ENCODE results near the gene FAM200C. TPM values are rescaled to one million over a fixed set of nuclear protein-coding genes. Genes with fewer than 3 reads are reported as not detected.

FAM200C gene
- total RNA-seq, 1 experiment from 2014 or later, result 10.5 TPM

- POLR2A ChIA-PET (ENCODE audit: unreplicated experiment), result interaction anchor here (0.6 kb wide), 1 partner anchor 8 kb away, joined by 3 read pairs; no protein-coding TSS in a partner anchor
- no peaks in the 10 kb centered on the region for H4K20me1 ChIP-seq (ENCODE audit: insufficient read depth)
- no peaks in the 10 kb centered on the region for H3K36me3 ChIP-seq (ENCODE audit: low read depth)
- no peaks in the 10 kb centered on the region; the same call in 1 of the 2 replicates for H3K27me3 ChIP-seq (ENCODE audit: insufficient read depth, low read depth)
- no peak for DNase-seq
- BruUV-seq (replicated peaks), result no TSS peak
- H3K27ac ChIP-seq, result no peak overlapping the region
- H3F3A ChIP-seq (ENCODE audit: insufficient read depth, low read depth), result no peaks in the 10 kb centered on the region
- intact Hi-C loops (cut with micrococcal nuclease; ENCODE audit: unreplicated experiment), result no loop called here
- H3K4me3 ChIP-seq, result no peak overlapping the region
- no peaks in the 10 kb centered on the region for H3K4me1 ChIP-seq (replicated peaks; ENCODE audit: insufficient read depth)
- no peaks in the 10 kb centered on the region for H3K9me2 ChIP-seq (ENCODE audit: insufficient read depth)
- no peak for TF ChIP-seq CTCF (conservative IDR thresholded peaks at IDR 0.05)
- no peak for TF ChIP-seq EZH2 (IDR thresholded peaks at IDR 0.05; ENCODE audit: low read depth)
- no peak overlapping the region for H2AFZ ChIP-seq
- H3K79me2 ChIP-seq (ENCODE audit: low read depth), result no peaks in the 10 kb centered on the region
- H3K4me2 ChIP-seq, result no peak overlapping the region
- no peaks in the 10 kb centered on the region for H3K9me3 ChIP-seq (ENCODE audit: insufficient read depth, low read depth)
- CTCF ChIA-PET, result interaction anchor here (0.9 kb wide), 1 partner anchor 16 kb away, joined by 3 read pairs; no protein-coding TSS in a partner anchor
These were observed 36.0 kb downstream of the FAM200C start for GRCh38 chr5:160363660-160364395.

DNA sequence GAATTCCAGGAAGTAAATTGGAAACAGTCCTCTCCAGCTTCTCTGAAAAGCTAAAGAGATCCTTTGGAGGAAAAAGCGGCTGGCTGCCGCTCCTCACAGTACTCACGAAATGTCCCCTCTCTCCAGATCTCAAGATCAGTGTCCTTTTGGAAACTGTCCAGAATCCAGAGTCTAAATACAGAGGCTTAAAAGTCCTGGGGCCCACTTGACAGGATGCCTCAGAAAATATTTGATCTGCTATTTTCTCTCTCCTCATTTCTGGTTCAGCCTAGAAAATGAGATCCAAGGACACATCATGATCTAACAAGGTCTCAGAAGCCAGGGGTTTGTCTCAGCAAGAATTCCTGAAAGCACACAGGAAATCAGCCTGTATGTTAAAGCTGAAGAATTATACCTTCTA is 36.6 kb downstream of the FAM200C start:
- CTCF ChIA-PET, result interaction anchor here (0.9 kb wide), 1 partner anchor 17 kb away, joined by 3 read pairs; no protein-coding TSS in a partner anchor
- Histone ChIP-seq H3K4me1 (replicated peaks; ENCODE audit: insufficient read depth) (no peaks in the 10 kb centered on the region), H3K27me3 (ENCODE audit: insufficient read depth, low read depth) (no peaks in the 10 kb centered on the region), H3K27ac (no peak overlapping the region), H3F3A (ENCODE audit: insufficient read depth, low read depth) (no peaks in the 10 kb centered on the region), H3K4me2 (no peak overlapping the region), H4K20me1 (ENCODE audit: insufficient read depth) (no peaks in the 10 kb centered on the region), H3K4me3 (no peak overlapping the region), H3K9me3 (ENCODE audit: insufficient read depth, low read depth) (no peaks in the 10 kb centered on the region), H3K9me2 (ENCODE audit: insufficient read depth) (no peaks in the 10 kb centered on the region), H3K36me3 (ENCODE audit: low read depth) (no peaks in the 10 kb centered on the region), H3K79me2 (ENCODE audit: low read depth) (no peaks in the 10 kb centered on the region), H2AFZ (no peak overlapping the region)
- POLR2A ChIA-PET (ENCODE audit: unreplicated experiment), result interaction anchor here (0.6 kb wide), 1 partner anchor 1159 kb away, joined by 4 read pairs; no protein-coding TSS in a partner anchor
- TF ChIP-seq CTCF (conservative IDR thresholded peaks at IDR 0.05) (no peak), EZH2 (IDR thresholded peaks at IDR 0.05; ENCODE audit: low read depth) (no peak)
- no TSS peak for BruUV-seq (replicated peaks)
- no peak for DNase-seq
- intact Hi-C loops (cut with micrococcal nuclease; ENCODE audit: unreplicated experiment), result no loop called here

DNA sequence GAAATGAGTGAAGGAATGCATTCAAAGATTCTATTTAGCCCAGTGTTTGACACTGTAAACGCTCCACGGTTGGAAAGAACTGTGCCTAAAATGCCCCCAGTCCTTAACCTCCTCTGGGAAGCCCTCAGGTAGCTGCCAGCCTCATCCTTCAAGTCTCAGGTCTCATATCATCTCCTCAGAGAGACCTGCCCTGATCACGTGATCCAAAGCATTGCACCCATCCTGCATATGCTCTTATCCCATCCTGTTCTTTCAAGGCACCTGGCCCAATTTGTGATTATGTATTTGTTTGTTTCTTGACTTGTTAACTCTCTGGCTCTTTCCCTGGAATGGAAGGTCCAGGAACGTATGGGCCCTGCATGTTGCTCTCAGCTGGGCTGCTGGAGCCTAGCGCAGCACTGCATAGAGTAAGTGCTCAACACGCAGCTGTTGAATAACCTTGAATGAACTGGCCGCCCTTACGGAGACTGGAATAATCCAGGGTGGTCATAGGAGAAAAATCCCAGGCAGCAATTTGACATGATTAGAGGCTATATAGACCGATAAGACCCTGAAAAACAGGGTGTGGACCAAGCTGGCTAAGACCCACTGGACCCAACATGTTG is 38.1 kb downstream of the FAM200C start:
- H3F3A ChIP-seq (ENCODE audit: insufficient read depth, low read depth), result no peaks in the 10 kb centered on the region
- no peak overlapping the region for H3K4me2 ChIP-seq
- H2AFZ ChIP-seq, result no peak overlapping the region
- no peaks in the 10 kb centered on the region for H4K20me1 ChIP-seq (ENCODE audit: insufficient read depth)
- ChIA-PET POLR2A (ENCODE audit: unreplicated experiment) (no interaction called here), CTCF (no interaction called here)
- H3K9me2 ChIP-seq (ENCODE audit: insufficient read depth), result no peaks in the 10 kb centered on the region
- H3K9me3 ChIP-seq (ENCODE audit: insufficient read depth, low read depth), result no peaks in the 10 kb centered on the region
- intact Hi-C loops (cut with micrococcal nuclease; ENCODE audit: unreplicated experiment), result no loop called here
- BruUV-seq (replicated peaks), result no TSS peak
- H3K4me3 ChIP-seq, result no peak overlapping the region
- H3K4me1 ChIP-seq (replicated peaks; ENCODE audit: insufficient read depth), result no peaks in the 10 kb centered on the region
- no peak overlapping the region for H3K27ac ChIP-seq
- TF ChIP-seq EZH2 (IDR thresholded peaks at IDR 0.05; ENCODE audit: low read depth), result no peak
- TF ChIP-seq CTCF (conservative IDR thresholded peaks at IDR 0.05), result no peak
- H3K36me3 ChIP-seq (ENCODE audit: low read depth), result no peaks in the 10 kb centered on the region
- no peaks in the 10 kb centered on the region for H3K27me3 ChIP-seq (ENCODE audit: insufficient read depth, low read depth)
- H3K79me2 ChIP-seq (ENCODE audit: low read depth), result no peaks in the 10 kb centered on the region
- no peak for DNase-seq

Measured in PC-9 (cell line).